Measurements from ENCODE around the gene ZNF827.
"Not testable (repeated sequence)": the region's sequence is repeated elsewhere in the genome, so short reads cannot be mapped to it uniquely, and the experiment has no call there.

ZNF827 gene

DNA sequence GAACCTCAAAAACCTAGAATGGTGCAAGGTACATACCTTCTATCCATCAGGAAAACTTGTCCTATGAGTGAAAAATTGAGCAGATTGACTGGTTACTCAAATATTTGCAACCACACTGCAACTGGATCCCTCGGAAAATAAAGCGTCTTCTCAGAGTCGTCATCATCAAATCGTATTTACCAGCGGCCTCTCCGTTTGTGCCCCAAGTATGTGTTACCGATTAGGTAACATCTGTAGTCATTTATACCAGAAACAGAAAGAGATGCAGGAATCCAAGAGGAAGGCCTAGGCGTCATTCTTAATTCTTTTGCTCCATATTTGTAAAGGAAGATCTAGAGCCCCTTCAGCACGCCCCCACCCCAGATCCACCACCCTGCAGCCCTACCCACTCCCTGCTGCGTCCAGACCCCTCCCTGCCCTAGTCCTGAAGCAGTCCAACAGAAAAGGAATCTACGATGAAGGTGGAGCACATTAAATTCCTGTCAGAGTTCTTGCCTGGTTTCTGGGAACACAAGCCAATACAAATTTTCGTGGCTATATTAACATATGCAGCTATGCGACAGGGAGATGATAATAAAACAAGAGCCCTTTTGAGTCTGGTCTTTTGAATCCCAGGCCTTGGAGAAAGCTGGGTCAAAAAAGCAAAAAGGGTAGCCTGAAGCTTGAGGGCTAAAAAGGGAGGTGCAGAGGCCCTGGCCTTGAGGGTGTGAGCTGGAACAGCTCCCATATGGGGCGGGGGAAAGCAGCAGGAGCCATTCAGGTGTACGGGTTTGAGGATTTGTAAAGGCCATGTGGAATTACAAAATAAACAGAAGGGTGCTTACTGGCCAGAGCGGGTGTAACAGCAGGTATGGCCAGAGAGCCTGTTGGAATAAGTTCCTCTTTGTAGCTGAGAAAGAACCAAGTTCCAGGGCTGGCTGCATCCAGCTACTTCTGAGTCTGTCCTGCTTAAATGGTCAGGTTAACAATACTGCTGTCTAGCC is 77.0 kb downstream of the ZNF827 start:
- DNase-seq = no peak

DNA sequence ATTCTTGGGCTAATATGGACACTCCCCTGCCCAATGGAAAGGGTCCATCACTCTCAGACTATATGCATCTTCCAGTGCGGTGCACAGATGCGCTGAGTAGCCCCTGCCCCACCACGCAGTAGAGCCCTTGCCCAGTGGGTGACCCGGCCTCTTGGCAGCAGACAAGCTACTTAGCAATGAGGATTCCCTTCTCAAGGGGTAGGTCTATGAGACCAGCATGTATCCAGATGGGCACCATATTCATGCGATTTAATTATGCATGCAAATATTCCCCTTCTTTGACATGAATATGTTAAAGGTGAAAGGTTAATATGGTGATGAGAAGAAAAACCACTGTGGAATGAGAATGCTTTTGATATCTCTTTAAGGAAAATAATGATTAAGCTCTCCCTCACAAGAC is 77.7 kb downstream of the ZNF827 start:
- no peak for DNase-seq

DNA sequence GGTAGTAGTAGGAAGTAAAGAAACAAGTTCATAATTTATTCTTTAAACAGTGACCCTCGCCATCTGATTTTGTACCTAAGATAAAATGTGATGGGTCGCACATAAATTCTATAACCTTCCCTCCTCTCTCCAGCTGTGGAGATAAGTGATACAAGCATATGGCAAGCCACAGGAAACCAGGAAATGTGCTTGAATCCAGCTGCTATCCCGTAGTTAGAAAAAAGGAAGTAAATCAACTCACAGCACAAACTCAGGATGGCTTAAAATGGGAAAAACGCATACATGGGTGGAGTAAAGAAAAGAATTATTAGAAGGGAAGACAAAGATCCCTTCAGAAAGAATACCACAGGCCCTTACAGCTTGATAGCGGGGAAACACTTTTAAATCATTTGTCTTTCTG is 78.2 kb downstream of the ZNF827 start:
- DNase-seq = peak; percentile 31 to 43

DNA sequence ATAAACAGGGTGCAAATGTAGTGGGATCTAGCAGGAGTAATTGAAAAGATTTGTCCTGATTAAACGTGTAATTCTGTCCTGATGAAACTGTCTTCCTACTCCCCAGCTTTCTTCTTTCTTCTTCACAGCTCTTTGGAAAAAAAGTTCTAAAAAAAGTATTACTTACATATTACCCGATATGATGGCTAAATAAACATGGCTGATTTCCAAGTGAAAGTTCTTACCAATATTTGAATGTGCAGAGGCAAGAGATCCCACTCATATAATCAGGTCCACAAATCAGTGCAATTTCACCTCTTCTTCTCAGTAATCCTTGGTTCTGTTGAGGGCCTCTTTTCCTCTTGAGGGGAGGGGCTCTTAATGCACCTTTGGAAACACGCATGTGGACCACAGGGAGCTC is 78.7 kb downstream of the ZNF827 start:
- DNase-seq = no peak

DNA sequence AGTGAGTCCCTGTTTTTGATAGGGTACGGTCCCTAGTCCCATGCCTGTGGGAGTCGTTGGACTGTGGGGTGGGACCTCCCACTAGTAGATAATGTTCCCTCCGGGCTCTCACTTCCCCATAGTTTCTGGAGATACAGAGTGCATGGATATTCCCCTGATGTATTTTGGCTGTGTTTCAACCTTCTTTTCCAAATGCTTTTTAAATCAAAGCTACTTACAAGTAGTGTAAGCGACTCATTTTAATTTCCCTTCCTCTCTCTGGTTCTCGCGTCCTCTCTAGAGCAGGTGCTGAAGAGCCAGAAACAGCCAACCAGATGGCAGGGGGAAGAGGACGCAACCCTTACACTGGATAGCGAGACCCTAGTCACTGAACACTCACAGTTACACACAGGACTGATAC is 79.2 kb downstream of the ZNF827 start:
- DNase-seq = no peak

DNA sequence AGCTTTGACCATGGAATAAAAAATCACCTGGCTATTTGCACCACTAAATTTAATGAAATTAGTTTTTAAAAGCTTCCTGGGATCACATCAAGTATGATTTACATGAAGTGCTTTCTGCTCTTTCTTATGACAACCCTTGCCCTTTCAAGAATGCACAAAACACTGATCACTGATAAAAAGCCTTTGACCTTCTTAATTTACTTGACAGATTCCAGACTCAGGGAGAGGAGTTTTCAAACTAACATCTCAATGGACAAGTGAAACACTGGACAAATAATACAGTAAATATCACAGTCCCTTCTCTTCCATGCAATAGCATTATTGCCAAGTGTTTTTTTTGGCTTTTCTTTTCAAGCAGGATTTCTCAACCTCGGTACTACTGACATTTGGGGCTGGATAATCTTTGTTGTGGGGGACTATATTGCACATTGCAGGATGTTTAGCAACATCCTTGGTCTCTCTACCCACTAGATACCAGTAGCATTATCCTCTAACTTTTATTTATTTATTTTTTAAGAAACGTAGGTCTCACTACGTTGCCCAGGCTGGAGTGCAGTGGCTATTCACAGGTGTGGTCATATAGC is 86.3 kb downstream of the ZNF827 start:
- peak; percentile 6 to 7 for DNase-seq

DNA sequence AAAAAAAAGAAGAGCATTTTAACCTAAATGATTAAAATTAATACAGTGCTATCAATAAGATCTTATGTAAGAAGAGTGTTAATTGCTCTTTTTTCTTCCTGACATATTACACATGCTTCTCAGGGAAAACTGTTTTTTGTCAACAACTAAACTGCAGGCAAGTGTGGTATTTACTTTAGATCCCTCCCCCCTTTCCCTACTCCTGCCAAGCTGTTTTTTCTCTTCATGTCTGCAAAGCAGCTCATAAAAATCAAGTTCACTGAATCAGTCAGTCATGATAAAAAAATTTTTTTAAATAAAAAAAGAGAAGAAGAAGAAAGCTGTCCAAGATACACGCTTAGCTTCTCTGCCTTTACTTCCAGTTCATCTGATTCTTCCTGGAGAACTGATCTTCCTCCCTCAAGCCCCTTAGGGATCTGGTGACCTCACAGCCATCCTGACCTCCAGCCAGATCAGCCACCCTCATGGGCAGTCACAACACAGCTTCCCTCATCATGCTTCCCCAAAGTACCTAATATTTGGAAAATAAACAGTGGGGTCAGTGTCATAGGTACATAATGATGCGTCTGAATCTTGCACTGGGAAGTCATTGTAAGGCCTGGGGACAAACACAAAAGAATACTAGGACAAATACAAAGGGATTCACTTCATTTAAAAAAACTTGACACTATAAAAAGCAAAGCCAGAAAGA is 87.0 kb downstream of the ZNF827 start:
- no peak for DNase-seq

DNA sequence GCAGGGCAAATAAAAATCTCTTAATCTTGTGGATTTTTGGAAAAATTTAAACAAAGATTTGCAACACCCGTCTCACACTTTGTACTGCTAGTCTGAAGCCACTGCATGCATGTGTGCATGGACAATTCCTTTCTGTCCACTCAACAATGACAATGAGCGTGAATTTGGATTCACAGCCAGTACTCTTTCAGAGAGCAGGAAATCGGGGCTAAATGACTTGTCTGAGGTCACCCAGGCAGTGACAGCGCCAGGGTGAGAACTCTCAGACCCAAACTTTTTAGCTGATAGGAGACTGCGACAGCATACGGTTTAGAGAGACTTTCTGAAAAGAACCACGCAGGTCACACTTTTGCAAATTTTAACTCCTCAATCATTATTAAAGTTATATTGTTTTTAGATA is 90.9 kb downstream of the ZNF827 start:
- DNase-seq = no peak

DNA sequence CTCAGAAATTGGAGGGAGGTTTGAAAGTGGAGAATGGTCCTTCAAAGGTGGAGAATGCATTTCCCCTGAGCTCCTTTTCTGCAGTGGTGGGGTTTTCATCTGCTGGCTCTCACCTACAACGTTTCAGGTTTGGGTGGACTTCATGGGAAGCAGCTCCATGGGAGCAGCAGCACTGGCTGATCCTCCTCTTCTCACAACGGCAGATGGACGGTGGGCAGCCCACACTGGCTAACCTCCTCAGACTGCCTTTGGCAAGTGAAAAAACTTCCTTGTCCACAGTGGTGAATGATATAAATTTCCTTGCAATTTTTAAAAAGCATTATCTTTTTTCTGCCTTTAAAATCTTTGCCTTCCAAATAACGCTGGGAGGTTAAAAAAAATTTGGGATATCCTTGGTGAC is 93.5 kb downstream of the ZNF827 start:
- no peak for DNase-seq

DNA sequence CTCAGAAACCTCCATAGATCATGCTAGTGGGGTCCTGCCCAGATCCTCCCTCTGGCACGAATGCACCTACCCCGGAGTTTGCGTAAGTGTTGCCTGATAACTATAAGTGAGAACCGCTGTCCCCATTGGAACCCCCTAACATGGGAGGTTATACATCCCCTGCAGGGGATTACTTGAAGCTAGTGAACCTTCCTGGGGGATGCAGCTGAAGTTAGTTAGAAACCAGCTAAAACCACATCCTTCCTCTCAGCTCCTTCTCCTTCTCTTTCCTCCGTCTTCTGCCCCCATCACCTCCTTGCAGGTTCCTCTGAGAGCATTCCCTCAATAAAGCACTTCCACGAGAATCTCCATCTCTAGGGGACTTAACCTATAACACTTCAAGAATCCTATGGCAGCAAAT is 95.0 kb downstream of the ZNF827 start:
- DNase-seq = peak; percentile 79

DNA sequence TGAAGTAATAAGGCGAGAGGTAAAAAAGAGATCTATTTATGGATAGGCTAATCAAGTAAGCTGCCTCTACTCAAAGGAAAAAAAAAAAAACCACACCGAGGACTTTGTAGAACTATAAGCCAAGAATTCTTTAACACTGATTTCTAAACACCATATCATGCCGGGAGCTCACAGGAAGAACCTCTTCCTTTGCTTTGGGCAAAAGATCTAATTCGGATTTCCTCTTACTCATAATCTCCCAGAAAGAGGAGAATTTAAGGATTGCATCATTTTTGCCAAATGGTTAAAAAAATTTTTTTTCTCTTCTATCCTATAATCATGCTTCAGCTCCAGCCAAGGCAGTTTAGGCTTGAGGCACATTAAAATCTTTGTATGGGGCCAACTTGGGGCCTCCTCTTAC is 95.5 kb downstream of the ZNF827 start:
- peak; percentile 34 to 35 for DNase-seq

DNA sequence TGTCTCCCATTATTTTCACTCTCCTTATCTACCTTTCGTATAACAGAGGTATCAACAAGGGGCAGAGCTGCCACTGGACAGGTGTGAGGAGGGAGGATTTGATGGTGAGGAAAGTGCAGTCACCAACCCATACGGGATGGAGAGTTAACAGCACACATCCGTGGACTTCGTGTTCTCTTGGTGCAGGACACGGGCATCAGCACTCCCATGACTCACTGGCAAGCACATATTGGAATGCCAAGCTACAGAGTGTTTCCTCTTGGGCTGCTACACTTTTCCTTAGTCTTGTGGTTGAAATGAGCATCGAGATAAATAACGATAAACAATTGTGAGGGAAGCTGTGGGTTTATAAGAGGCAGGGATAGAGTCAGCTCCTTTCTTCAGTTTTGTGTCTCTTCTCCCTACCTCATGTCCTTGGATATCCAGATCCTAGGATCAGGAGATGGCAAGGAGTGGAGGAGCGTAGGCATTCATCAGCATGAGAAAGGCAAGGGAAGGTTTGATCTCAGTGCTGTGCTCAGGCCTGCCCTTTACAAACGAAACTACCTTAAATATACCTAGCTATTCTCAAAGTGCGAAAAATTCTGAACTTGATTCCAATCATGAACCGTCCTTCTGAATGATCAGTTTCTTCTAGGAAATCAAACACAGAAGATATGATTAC is 96.3 kb downstream of the ZNF827 start:
- DNase-seq = no peak

DNA sequence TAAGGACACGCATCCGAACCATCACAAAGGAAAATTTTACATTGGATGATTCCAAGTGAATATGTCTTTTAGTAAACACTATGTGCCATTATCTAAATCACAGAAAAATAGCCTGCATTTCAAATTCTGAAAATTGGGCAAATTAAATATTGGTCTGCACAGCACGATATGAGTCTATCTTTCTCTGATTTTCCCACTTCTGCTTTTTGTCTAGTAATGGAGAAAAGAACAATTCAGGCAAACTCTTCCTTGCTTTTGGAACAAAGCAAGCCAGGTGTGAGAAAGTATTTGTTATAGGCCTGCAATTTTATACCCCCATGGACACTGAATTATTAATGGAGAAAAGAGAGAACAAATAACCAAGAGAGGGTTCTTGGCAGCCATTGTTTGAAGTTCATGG is 97.8 kb downstream of the ZNF827 start:
- DNase-seq = no peak

DNA sequence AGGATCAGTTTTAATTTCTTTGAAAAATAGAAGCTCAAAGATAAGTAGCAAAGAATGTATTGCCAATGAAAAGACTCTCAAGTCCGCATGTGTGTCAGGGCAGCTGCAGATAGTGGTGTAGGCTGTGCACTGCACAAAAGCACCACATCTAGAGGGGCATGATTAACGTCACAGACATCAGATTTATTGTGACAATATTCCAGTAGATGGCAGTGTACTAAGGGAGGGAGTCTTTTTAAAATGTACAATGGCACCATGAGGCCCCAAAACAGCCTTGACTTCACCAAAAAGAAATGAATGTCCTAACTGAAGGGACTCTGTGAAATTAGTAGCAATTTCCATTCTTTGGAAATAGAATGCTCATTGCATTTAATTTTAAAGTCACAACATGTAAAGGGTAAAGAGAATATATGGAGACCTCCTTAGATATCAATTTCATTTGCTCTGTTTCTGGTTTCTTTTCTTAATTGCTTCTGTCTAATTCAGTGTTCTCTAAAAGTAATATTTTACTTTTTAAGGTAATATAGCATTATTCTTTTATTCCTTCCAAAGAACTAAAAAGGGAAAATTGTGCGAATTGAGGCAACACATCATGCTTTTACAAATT is 98.4 kb downstream of the ZNF827 start:
- DNase-seq = peak; percentile 77 to 89

DNA sequence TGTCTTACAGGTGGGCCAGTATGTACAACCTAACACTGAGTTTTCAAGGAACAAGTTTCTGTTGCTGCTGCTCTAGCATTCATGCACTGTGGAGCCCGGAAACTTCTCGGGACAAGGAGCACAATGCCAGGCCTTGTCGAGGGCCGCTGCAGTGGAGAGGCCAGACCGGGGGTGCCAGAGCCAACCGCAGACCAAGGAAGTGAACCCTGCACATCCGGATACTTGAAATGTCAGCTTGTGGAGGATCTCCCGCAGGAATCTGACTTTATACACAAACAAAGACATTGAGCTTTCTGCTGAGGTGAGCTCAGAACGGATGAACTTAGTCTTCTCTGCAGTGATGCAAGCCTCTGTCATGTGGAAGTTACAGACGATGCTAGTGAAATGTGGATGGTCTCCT is 99.5 kb downstream of the ZNF827 start:
- no peak for DNase-seq

DNA sequence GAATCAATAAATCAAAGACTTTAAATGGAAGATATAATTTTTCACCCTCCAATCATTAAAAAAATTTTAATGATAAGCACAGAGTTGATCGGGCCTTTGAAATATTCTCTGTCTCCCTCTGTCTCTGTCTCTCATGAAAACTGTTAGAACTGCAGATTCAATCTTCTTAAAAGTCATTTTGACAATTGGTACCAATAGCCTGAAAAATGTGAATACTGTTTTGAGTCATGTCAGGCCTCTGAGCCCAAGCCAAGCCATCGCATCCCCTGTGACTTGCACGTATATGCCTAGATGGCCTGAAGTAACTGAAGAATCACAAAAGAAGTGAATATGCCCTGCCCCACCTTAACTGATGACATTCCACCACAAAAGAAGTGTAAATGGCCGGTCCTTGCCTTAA is 106.2 kb downstream of the ZNF827 start:
- DNase-seq = not testable (repeated sequence)

DNA sequence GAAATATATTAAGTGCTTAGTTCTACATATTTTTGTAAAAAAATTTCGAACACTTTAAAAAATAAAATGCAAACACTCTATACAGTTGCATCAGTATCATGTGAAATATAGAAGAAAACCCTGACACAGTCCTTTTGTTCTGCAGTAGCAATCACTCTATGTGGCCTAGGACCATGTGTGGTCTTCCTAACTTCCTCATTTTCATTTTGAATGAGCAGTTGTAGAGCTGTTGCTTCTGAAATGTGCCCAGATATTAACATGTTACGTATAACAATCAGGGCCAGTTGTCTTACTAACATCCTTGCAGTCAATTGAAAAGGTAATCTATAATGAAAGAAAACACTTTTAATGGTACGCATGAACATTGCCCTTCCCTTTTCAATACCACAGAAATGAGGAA is 107.9 kb downstream of the ZNF827 start:
- DNase-seq = peak; percentile 92 to 93

DNA sequence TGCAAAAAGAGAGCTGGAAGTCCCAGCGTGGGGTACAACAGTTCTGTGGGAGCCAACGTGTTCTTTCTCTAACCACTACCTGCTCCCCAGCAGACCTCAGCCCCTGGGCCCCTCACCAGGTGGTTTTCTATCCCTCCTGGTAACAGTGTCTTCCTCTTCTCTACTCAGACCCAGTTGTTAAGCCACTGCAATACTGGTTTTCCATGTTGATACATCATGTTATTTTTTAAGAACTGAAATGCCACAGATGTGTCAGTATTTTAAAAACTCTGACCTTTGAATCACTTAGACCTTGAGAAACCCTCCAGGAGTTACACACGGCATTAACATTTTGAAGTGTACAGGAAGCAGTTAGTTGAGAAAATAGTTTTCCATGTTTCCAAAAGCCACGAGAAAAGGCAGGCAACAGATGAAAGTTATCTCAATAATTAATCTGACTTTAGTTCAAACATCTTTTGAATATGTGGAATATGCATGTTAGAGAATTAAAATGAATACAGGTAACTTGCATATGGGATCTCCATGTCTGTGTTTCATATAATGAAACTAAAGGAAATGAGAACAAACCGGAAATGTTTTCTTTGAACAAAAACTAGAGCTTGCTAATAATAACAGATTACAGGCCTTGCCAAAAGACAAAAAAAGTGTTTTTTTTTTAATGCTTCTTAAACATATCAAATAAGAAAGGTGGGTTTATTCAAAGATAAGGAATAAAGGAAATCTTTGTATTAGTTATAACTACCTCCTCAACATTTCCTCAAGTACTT is 108.8 kb downstream of the ZNF827 start:
- DNase-seq = no peak

DNA sequence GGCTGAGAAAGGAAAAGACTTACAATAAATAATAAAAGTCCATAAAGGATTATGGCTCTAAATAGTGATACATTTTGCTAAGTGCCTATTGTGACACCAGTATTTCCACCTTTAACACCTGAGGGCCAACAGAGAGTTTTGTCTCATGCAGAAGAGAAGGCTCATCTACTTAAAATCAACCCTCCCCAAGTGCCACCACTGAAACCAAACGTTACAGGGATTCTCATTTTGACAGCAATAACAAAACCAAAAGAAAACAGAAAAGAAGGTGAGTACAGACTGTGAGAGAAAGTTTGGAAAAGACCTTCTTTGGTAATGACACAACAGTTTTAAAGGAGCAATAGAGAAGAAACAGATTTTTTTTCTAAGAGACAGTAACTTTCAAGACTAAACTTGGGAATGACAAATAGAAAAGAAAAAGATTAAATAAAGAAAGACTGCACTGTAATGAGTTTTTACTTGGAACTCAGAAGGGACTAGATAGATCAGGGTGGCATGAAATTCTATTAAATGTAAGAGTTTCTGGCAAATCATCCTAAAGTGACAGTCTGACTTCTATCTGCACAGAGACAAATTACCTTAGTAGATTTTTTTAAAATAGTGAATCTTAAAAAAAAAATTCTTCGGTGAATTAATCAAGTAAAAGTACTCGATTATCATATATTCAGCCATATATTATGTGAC is 109.7 kb downstream of the ZNF827 start:
- DNase-seq = no peak

DNA sequence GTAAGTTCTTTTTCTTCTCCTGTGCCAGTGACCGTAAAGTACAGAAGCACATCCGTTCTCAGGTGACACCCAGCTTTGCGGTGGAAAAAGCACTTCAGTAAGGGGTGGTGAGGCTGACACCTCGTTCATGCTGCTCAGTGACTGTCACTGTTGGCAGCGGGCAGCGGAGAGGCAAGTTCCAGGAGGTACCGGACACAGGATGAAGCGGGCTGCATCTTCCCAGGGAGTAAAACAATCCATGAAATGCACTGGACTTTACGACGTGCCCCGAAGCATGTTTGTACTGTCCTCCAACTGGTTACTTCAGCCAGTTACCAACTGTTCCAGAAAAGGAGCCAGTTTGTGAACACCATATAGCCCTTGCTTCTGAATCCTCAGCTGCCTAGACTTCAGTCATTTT is 110.7 kb downstream of the ZNF827 start:
- DNase-seq = no peak

DNA sequence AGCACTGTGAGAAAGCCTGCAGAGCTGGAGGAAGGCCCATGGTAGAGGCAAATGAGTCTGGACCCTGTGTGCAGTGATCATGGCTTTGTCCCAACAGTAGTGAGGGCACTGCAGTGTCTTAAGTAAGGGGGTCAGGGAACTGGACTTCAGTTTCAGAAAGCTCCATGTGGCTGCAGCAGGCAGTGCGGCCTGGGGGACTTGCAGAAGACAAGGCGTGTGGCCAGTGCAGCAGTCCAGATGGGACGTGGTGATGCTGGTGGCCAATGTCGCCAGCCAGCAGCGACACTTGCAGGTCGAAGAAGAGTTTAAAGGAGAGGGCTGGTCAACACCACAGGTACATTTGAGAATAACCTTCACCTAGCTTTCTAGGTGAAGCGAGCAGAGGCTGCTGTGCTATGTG is 113.4 kb downstream of the ZNF827 start:
- DNase-seq = no peak

Data from Kasumi-1 (cell line).